ENCODE measurements around the gene COL9A3.
"Not testable (repeated sequence)": the region's sequence is repeated elsewhere in the genome, so short reads cannot be mapped to it uniquely, and the experiment has no call there.

The COL9A3 gene

DNA sequence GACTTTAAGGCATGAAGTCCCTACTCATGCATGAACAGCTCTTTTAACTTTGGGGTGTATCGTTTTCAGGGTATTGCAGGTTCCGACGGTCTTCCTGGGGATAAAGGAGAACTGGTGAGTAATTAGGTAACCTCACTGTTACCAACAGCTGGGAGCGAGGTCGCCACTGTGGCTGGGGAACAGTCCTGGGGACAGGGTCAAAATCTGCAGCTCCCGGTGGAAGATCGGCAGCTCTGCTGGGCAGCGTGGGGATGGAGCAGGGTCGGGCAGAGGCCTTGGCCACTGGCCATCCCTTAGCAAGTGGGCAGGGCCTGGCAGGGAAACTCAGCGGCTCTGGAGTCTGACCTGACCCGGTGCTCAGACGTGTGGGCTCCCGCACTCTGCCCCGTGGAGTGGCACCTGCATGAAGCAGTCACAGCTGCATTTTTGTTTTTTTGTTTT is 16.1 kb downstream of the COL9A3 start:
- in situ Hi-C loops (cut with MboI; ENCODE audit: low sequenced_read_pairs) = no loop called here

DNA sequence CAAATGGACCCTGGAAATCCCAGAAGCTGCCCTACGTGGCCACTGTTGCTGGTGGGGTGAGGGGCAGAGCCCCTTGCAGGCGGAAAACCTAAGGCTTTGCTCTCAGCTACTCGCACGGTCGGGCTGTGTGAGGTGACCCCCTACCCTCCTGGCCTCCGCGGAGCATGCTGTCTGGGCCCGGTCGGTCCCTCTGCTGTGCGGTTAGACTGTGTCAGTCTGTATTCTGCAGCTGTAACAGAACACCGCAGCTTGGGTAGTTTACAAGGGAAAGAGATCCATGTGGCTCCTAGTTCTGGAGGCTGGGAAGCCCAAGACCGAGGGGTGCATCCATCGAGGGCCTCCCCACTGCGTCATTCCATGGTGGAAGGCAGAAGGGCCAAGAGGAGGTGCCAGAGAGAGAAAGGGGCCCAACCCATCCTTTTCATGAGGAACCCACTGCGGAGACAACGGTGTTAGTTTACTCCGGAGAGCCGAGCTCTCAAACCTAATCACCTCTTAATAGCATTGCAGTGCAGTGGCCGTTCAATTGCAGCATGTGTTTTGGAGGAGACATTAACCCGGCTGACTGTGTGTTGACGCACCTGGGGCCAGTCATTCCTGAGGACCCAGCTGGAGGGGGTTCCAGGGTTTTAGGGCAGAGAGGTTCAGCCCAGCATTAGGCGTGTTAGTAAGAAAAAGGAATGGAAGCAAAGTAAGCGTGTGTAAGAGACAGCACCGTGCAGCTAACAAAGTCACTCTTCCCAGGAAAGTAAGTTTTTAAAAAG is 18.3 kb downstream of the COL9A3 start:
- in situ Hi-C loops (cut with MboI; ENCODE audit: low sequenced_read_pairs) = no loop called here

DNA sequence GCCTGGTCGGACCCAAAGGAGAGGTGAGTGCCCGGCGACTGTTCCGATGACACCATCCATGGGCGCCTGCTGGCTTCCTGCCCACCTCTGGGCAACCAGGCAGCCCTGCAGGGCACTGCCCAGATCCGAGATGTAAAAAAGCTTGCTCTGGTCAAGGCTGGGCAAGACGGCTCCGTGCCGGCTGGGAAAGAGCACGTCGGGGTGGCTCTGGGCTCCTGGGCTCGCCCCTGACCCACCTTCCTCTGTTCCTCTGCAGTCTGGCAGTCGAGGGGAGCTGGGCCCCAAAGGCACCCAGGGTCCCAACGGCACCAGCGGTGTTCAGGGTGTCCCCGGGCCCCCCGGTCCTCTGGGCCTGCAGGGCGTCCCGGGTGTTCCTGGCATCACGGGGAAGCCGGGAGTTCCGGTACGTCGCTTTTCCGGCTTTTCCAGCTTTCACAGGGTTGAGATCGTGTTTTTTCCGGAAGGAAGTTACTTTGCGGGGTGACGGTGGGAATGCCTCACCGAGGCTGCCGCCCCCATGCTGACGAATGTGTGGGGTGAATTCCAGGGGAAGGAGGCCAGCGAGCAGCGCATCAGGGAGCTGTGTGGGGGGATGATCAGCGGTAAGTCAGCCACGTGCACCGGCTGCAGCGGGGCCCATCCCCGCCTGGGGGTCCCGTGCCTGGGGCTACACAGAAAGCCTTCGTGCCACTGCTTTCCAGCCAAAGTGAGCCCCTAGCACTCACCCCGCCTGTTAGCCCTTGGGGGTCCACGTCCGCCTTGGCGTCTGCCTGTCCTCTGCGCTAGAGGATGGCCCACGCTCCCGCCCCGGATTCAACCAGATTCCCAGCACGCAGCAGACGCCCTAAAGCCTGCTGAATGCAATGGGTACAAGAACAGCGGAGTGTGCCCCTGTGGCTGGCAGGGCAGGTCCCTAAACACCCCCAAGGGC is 19.3 kb downstream of the COL9A3 start:
- in situ Hi-C loops (cut with MboI; ENCODE audit: low sequenced_read_pairs) = no loop called here

DNA sequence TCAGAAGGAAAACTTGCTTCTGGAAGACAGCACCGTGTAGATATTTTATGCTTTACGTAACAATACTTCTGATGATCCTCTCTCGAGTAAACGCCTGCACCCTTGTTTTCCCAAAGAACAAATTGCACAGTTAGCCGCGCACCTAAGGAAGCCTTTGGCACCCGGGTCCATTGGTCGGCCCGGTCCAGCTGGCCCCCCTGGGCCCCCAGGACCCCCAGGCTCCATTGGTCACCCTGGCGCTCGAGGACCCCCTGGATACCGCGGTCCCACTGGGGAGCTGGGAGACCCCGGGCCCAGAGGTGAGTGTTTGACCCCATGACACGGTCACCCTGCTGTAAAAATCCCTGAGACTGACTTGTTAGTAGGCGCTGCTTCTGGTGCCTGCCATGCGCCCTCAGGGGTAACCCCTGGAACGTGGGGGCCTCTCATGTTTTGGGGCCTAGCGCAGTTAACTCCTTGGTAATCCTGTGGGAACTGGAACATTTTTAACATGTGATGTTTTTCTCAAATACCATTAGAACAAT is 20.2 kb downstream of the COL9A3 start:
- in situ Hi-C loops (cut with MboI; ENCODE audit: low sequenced_read_pairs) = no loop called here

DNA sequence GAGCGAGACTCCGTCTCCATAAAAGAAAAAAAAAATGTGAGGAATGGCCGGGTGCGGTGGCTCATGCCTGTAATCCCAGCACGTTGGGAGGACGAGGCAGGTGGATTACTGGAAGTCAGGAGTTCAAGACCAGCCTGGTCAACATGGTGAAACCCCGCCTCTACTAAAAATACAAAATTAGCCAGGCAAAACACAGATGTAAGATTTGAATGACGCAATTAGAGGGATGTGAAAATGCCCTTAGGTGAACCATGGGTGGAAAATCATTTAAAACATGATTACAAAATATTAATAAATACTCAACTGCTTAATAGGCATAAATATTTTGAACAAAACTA is 20.9 kb downstream of the COL9A3 start:
- in situ Hi-C loops (cut with MboI; ENCODE audit: low sequenced_read_pairs) = no loop called here

DNA sequence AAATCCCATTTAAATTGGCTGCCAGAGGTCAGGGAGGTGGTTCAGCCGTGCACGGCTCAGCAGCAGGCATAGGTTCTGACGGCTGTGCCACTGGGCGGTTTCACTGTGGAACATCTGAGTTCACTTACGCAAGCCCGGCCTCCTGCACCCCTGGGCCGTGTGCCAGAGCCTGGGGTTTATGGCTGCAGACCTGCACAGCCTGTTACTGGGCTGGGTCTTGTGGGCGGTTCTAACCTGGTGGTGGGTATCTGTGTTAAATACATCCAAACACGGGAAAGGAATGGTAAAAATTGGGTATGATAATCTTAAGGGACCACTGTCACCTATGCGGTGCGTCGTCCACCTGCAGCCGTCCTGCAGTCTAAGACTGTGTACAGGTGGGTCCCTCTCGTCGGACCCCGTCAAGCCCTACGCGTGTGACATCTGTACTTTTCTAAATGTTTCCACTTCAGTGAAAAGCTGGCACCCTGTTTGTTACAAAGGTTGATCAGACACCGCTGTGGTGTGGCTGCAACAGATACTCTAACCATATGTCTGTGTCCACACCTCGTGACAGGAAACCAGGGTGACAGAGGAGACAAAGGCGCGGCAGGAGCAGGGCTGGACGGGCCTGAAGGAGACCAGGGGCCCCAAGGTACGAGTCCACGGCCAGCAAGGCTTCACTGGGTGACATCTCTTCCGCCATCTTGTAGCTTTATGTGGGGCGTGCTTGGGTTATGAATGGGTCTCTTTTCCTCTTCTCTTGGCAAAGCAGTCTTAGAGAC is 21.5 kb downstream of the COL9A3 start:
- in situ Hi-C loops (cut with MboI; ENCODE audit: low sequenced_read_pairs) = no loop called here

DNA sequence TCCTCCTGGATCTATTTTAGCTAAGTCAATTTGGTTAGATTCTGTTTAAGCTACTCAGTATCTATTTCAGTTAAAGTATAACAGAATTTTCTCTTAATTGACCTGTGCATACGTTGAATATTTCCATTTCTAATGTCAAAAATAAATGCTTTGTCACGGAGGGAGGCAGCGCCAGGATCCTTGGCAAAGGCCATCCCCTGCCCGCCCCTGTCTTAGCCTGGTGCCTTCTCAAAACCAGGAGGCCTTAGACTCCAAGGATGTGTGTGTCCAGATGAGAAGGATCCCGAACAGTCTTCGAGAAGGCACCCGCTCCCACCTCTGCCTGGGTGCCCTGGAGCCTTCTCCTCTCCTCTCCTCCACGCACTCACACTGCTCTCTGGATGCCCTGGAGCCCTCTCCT is 22.4 kb downstream of the COL9A3 start:
- in situ Hi-C loops (cut with MboI; ENCODE audit: low sequenced_read_pairs) = no loop called here

DNA sequence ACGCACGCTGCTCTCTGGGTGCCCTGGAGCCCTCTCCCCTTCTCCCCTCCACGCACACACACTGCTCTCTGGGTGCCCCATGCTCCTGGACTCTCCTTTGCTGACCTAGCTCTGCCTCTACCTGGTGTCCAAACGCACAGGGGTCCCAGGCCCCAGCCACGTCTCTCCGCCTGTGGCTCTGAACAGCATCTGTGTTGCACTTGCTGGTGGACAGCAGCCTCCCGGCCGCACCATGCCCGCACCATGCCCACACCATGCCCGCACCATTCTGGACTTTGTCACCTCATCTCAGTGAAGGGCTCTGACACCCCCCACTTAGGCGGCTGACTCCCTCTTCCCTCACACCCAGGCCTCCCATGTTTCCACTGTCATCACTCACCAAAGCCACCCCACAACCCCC is 23.0 kb downstream of the COL9A3 start:
- in situ Hi-C loops (cut with MboI; ENCODE audit: low sequenced_read_pairs) = no loop called here

DNA sequence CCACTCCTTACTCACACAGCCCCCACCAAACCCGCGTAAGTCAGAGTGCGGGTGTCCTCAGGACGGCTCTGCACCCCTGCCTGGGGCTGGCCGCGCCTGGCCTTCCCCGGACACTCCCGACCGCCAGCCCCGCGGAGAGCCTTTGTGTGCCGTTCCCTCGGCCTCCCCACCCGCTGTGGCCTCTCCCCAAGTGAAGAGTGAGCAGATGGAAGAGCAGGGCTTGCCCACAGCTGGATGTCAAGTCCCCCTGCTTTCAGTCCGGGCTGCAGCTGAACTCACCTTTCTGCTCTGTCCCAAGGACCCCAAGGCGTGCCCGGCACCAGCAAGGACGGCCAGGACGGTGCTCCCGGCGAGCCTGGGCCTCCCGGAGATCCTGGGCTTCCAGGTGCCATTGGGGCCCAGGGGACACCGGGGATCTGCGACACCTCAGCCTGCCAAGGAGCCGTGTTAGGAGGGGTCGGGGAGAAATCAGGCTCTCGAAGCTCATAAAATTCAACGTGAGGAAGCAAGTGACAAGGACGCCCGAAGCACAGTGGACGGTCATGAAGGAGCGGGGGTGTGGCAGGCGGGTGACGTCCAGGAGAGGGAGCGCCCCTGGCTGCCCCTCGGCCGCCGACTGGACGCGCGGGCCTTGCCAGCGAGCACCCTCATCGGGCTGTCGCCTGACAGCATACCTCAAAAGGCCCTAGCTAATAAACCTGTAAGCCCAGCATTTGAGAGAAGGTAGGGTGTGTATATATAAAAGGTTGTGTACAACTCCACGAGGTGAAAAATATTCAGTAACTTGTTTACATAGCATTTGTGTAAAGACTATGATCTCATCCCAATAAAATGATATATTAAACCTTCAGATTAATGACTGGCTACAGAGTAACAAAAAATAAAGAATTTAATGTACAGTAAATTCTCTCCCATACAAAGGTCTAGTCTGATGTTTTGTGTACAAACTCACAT is 23.7 kb downstream of the COL9A3 start:
- in situ Hi-C loops (cut with MboI; ENCODE audit: low sequenced_read_pairs) = no loop called here

DNA sequence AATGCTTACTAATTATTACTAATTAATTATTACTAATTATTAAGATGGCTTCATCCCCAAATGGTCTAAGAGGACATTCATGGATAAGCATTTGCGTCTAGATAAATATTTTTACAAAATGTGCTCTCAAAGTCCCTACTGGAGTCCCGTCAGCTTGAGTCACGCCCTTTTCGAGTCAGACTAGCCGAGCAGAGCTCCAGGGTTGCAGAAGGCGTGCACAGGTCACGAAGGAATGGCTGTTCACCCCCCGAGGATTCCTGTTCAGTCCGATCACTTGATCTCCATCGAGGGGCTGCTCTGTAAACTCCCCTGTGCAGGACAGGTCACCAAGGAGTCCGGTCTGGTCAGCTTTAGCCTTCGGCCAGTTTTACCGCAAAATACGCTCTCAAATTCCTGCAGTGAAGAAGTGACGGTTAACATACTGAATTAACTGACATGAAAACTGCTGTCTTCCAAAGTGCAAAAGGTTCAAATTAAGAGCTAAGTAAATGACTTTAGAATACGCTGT is 24.9 kb downstream of the COL9A3 start:
- in situ Hi-C loops (cut with MboI; ENCODE audit: low sequenced_read_pairs) = no loop called here

DNA sequence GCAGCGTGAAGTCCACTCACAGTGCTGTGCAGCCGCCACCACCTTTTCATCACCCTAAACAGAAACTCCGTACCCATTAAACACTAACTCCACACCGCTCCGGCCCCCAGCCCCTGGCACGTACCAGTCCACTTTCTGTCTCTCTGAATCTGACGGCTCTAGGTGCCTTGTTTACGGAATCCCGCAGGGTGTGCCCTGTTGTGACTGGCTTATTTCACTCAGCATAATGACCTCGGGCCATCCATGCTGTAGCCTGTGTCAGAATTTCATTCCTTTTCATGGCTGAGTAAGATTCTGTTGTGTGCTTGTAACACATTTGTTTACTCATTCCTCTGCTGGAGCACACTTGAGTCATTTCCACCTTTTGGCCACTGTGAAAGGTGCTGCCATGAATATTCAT is 26.8 kb downstream of the COL9A3 start:
- in situ Hi-C loops (cut with MboI; ENCODE audit: low sequenced_read_pairs) = no loop called here

DNA sequence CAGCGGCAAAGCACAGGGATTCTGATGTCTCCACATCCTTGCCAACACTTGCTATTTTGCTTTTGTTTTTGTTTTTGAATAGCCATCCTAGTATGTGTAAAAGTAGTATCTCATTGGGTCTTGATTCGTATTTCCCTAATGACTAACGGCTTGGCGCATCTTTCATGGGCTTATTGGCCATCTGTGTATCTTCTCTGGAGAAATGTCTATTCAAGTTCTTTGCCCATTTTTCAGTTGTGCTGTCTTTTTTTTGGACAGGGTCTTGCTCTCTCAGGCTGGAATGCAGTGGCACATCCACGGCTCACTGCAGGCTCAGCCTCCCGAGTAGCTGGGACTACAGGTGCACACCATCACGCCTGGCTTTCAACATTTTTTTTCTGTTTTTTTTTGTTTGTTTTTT is 27.3 kb downstream of the COL9A3 start:
- in situ Hi-C loops (cut with MboI; ENCODE audit: low sequenced_read_pairs) = no loop called here

DNA sequence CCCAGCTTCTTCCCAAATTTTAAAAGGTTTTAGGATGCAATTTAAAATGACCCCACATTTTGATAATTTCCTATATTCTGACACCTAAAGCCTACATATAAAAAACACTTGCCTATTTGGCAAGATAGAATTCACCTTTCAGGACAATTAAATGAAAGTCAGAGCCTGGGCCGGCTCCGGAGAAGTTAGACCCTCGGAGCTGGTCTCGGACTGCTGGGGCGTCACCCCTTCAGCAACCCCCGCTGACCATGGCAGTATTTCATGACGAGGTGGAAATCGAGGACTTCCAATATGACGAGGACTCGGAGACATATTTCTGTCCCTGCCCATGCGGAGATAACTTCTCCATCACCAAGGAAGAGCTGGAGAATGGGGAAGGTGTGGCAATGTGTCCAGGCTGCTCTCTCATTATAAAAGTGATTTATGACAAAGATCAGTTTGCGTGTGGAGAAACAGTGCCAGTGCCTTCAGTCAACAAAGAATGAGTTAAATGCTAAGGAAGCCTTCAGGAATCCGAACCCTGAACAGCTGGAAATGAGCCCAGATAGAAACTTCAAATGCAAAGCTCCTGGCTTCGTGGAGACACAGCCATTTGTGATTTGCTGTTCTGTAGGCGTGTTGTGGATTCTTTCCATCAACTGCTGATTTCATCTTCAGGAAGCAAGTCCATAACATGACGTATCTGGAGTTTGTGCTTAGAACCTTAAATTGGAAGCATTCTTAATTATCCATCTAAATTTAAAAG is 28.7 kb downstream of the COL9A3 start:
- in situ Hi-C loops (cut with MboI; ENCODE audit: low sequenced_read_pairs) = no loop called here

DNA sequence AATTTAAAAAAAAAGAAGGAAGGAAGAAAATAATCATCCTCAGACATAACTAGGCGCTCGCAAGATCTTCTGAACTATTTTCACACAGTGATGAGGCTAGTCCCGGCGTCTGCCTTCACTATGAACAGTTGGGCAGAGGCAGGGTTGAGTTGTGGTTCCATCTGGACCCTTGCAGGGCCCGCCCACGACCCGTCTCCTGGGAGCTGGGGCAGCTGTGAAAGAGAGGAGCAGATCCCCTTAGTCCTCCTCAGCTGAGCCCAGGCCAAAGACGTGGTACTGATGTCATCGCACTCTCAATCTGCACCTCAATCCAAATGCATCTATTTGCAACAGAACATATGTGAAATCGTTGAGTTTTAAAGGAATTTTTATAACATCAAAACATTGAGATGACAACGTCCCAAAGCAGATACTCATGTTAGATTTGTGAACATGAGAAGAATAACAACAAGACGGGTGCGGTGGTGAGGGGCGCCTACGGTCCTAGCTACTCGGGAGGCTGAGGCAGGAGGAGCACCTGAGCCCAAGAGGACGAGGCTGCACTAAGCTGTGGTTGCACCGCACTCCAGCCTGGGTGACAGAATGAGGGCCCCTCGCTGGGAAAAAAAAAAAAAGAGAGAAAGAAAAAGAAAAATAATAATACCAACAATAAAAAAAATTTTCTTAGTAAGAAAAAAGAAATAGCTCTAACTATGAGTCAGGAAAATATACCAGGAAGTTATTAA is 29.5 kb downstream of the COL9A3 start:
- in situ Hi-C loops (cut with MboI; ENCODE audit: low sequenced_read_pairs) = no loop called here

DNA sequence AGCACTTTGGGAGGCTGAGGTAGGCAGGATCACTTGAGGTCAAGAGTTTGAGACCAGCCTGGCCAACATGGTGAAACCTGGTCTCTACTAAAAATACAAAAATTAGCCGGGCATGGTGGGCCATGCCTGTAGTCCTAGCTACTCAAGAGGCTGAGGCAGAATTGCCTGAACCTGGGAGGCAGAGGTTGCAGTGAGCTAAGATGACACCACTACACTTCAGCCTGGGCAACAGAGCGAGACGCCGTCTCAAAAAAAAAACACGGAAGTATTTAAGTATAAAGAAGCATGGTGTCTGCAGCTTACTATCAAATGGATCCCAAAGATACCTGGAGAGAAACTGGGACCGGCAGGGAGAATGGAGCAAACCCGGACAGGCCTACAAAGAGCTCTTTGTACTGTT is 32.1 kb downstream of the COL9A3 start:
- in situ Hi-C loops (cut with MboI; ENCODE audit: low sequenced_read_pairs) = not testable (repeated sequence)

DNA sequence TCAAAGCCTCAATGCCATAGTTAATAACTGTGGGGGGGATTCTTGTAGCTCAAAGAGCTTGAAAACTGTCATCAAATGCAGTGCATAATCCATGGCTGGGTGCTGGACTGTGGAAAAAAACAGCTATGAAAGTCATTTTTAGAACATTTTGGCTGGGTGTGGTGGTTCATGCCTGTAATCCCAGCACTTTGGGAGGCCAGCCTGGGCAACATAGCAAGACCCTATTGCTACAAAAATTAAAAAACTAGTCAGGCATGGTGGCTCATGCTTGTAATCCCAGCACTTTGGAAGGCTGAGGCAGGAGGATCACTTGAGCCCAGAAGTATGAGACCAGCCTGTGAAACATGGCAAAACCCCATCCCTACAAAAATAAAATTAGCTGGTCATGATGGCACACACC is 32.6 kb downstream of the COL9A3 start:
- in situ Hi-C loops (cut with MboI; ENCODE audit: low sequenced_read_pairs) = no loop called here

DNA sequence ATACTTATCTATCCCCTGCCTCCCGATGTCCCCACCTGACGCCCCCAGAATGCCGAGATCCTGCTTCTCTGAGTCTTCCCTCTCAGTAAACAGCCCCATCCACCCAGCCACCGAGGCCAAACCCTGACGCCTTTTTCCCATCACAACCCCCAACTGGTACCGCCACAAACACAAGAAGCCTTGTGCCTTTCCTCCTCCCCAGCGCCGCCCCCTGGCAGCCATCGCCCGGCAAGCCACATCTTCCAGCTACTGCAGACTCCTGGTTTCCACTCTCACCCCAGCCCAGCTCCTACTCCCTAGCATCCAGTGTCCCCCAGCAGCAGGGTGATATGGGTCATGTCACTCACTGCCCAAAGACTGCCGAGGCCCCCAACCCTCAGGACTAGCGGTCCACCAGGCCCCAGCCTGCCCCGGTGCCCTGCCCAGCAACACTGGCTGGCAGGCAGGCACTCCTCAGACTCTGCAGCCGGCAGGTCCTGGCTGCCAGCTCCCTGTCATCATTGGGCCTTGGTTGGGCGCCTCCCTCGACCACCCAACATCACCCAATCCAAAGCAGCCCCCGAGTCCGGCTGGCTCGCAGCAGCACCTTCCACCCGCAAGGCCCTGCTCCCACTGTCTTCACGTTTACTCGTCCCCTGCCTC is 33.6 kb downstream of the COL9A3 start:
- in situ Hi-C loops (cut with MboI; ENCODE audit: low sequenced_read_pairs) = no loop called here

DNA sequence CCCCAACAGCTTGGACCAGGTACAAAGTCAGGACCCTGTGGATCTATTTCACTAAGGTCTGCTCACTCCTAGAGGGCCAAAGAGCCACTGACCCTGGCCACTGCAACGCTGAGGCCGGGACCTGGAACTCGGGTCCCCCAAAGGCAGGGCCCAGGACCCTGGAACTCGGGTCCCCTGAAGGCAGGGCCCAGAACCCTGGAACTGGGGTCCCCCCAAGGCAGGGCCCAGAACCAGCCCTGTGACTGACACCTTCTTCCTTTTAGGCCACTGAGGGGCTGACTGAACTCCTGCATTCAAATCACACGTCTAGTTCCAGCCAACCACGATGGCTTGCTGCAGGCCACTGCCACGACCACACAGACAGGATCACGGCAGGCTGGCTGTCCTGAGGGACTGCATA is 35.3 kb downstream of the COL9A3 start:
- in situ Hi-C loops (cut with MboI; ENCODE audit: low sequenced_read_pairs) = no loop called here
